ENCODE measurements around the gene OLFML2A.

Gene OLFML2A

DNA sequence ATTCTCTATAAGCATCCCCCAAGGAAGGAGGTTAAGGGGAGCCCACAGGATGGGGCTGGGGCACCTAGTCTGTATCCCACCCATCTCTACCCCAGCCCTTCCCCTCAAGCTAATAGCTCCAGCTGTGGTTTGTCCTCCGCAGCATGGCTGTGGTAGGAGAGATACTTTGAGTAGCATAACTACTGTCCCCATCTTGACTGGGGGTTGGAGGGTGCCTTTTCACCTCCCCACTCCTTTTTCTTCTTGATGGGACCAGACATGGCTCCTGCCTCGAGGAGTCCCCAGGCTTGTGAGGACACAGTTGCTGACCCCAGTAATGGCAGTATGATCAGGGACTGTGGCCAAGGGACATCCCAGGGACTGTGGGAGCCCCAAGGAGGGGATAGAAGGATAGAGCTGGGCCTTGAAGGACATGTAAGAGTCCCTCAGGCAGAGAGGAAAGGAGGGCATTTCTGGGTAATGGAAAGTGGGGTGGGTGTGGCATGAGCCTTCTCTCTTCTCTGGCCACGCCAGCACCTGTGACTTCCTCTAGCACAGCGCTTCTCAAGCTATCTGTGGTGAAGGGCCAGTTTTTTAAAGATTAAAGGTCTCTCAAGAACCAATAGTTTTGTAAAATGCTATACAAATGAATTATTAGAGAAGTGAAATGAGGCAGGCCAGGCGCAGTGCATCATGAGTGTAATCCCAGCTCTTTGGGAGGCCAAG is 14.0 kb downstream of the OLFML2A start:
- no peak for DNase-seq (ENCODE audit: low spot score)
- POLR2A ChIA-PET (ENCODE audit: low non-redundant PET): interaction anchor here (0.6 to 0.9 kb wide), 3 partner anchors 12 to 48 kb away, joined by 3 read pairs; no protein-coding TSS in a partner anchor
- TF ChIP-seq, protein P1, sequence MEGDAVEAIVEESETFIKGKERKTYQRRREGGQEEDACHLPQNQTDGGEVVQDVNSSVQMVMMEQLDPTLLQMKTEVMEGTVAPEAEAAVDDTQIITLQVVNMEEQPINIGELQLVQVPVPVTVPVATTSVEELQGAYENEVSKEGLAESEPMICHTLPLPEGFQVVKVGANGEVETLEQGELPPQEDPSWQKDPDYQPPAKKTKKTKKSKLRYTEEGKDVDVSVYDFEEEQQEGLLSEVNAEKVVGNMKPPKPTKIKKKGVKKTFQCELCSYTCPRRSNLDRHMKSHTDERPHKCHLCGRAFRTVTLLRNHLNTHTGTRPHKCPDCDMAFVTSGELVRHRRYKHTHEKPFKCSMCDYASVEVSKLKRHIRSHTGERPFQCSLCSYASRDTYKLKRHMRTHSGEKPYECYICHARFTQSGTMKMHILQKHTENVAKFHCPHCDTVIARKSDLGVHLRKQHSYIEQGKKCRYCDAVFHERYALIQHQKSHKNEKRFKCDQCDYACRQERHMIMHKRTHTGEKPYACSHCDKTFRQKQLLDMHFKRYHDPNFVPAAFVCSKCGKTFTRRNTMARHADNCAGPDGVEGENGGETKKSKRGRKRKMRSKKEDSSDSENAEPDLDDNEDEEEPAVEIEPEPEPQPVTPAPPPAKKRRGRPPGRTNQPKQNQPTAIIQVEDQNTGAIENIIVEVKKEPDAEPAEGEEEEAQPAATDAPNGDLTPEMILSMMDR (conservative IDR thresholded peaks at IDR 0.05; ENCODE audit: low read depth): no peak
- H3K27ac ChIP-seq: peak overlapping the region; percentile 92
- CTCF ChIA-PET: interaction anchor here (1.2 kb wide), 1 partner anchor 61 kb away, joined by 5 read pairs; no protein-coding TSS in a partner anchor

DNA sequence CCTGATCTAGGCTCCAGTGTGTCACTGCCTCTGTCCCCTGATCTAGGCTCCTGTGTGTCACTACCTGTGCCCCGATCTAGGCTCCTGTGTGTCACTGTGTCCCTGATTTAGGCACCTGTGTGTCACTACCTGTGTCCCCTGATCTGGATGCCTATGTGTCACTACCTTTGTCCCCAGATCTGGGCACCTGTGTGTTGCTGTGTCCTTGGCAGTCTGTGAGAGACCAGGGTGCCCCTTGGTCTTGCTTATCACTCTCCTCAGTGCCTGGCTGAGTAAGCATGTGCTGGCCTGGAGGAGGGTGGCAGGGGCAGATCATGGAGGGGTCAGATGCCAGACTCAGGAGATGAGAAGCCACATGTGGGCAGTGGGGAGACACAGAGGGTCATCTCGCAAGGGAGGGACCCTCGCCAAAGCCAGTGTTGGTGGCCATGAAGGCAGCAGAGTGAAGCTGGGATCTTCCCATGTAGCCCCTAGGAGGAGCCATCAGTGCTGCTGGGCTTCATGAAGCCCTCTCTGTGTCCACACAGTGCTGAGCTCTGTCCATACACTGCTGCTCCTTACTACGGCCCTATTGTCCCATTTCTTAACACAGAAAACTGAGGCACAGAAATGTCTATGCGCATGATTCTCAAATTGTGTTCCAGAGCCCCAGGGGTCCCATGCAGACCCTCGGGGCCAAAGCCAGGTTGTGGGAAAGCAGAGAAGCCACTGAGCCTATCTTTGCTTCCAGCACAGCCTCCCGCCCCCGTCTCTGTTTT is 15.5 kb downstream of the OLFML2A start:
- POLR2A ChIA-PET (ENCODE audit: low non-redundant PET): no interaction called here
- CTCF ChIA-PET: interaction anchor here (0.6 to 5.7 kb wide), 4 partner anchors 48 to 407 kb away, joined by 3 to 40 read pairs (median 4); partner anchors contain the start of gene WDR38
- DNase-seq (ENCODE audit: low spot score): no peak
- peak overlapping the region; percentile 92 for H3K27ac ChIP-seq
- TF ChIP-seq, protein P1 (conservative IDR thresholded peaks at IDR 0.05; ENCODE audit: low read depth): no peak

DNA sequence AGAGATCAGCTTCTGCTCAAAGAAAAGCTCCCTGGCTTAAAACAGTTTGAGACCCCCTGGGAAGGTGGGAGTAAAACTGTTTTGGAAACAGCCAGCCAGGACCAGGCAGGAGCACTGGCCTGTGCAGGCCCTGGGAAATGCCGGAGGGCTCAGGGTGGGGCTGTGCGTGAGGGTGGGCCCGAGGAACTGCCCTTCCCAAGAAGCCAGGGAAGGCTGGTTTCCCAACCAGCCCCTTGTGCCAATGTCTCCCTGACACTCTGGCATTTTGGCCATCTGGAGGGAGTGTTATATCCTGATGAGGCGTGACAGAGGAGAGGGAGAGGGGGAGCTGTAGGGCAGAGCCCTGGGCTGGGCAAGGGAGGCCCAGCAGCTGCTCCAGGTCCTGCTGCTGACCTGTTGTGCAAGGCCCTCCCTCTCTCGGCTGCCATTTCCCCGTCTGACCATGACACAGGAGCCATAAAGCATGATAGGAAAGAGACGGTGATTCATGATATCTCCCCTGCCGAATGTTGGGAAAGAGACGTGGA is 16.1 kb downstream of the OLFML2A start:
- H3K27ac ChIP-seq: peak overlapping the region; percentile 92
- POLR2A ChIA-PET (ENCODE audit: low non-redundant PET): interaction anchor here (1.1 kb wide), 1 partner anchor 10 kb away, joined by 3 read pairs; no protein-coding TSS in a partner anchor

DNA sequence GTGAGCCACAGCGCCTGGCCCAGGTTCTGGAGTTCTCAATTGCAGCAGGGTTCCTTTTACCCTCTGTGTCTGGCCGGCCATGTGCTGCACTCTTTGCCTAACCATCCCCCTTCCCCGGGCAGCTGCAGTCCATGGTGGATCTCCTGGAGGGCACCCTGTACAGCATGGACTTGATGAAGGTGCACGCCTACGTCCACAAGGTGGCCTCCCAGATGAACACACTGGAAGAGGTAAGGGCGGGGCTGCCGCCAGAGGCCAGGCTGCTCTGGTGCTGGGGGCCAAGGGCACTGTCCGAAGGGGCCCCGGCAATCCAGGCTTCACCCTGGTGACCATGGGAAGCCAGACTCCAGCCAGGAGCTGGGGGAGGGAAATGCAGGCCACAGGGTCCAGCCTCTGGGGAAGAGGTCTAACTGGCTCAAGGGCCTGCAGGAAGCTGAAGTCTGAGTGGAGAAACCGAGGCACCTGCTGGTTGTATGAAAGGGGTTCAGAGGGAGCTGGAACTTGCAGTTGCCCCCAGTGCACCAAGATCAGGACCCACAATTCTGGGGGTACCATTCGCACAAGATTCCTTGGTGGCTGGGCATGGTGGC is 18.1 kb downstream of the OLFML2A start:
- POLR2A ChIA-PET (ENCODE audit: low non-redundant PET): no interaction called here
- H3K27ac ChIP-seq: peak overlapping the region; percentile 92
- CTCF ChIA-PET: interaction anchor here (0.6 to 5.7 kb wide), 5 partner anchors 14 to 83 kb away, joined by 3 to 40 read pairs (median 3); partner anchors contain the start of gene WDR38
- TF ChIP-seq, protein P1 (conservative IDR thresholded peaks at IDR 0.05; ENCODE audit: low read depth): no peak
- DNase-seq (ENCODE audit: low spot score): no peak

More for the DNA sequence above, 16.1 kb downstream of the OLFML2A start:
- DNase-seq (ENCODE audit: low spot score): no peak
- CTCF ChIA-PET: interaction anchor here (0.9 to 5.7 kb wide), 3 partner anchors 47 to 62 kb away, joined by 3 to 40 read pairs (median 4); partner anchors contain the start of gene WDR38
- TF ChIP-seq, protein P1 (conservative IDR thresholded peaks at IDR 0.05; ENCODE audit: low read depth): no peak

DNA sequence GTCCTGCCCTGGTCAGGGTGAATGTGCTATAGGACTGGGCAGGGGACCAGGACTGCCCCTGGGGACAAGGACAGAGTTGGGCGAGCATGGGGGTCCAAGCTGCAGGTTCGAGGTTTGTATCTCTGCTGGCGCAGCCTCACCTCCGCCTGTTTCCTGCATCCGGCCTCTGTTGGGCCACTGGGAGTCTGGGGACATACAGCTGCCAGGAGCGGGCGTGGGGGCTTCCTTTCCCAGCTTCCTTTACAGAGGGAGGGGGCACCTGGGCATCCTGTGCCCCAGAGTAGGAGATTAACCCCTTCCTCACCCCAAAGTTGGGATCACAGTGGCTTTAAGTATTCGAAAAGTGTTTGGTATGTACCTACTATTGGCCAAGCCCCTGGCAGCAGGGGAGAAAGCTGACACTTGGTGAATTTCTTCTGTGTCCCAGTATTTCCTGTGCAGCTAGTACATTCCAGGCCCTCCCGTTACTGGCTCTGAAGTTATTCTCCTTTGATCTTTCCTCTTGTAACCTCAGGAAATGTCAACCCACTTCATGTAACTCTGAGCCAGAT is 19.0 kb downstream of the OLFML2A start:
- CTCF ChIA-PET: interaction anchor here (0.6 to 5.7 kb wide), 11 partner anchors 11 to 84 kb away, joined by 3 to 40 read pairs (median 3); partner anchors contain the start of genes OLFML2A and WDR38

More for the DNA sequence above, 19.0 kb downstream of the OLFML2A start:
- TF ChIP-seq, protein P1 (conservative IDR thresholded peaks at IDR 0.05; ENCODE audit: low read depth): no peak
- POLR2A ChIA-PET (ENCODE audit: low non-redundant PET): no interaction called here
- DNase-seq (ENCODE audit: low spot score): no peak
- H3K27ac ChIP-seq: peak overlapping the region; percentile 92

All from RWPE1 (cell line).